ENCODE results near the gene SYDE2. TPM values are rescaled to one million over a fixed set of nuclear protein-coding genes. Genes with fewer than 3 reads are reported as not detected.

SYDE2 gene
- total and polyA plus RNA-seq, 9 of the 15 experiments (the other 6 are each of a cell fraction or from before 2014, with no cell fraction given), result 0.39 to 8.7 (median 4.5) TPM

DNA sequence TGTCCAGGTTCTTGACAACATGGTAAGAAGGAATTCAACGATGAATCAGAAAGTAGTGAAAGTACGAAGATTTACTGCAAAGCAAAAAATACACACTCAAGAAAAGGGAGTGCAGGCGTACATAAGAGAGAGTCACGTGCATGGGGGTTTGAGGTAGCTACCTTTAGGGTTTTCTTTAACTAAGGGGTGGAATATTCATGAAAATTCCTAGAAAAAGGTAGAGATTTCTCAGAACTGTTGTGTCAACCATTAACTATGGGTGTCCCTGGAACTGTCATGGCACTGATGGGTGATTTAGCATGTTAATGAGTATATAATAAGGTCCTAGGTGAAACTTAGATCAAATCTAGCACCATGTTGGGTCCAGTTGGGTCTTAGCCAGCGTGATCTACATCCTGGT lies 22.5 kb upstream of the SYDE2 start (continued):
- TF ChIP-seq CBX1 (IDR thresholded peaks at IDR 0.05; ENCODE audit: low read depth), result no peak
- no peak for TF ChIP-seq NR1H2 (CRISPR knock-in tag; IDR thresholded peaks at IDR 0.05)
- TF ChIP-seq STAT5A (IDR thresholded peaks at IDR 0.05; ENCODE audit: borderline replicate concordance, low read length), result peak; percentile 83

- Histone ChIP-seq H2AFZ (ENCODE audit: low read depth, low read length) (peak overlapping the region; percentile 49), H4K20me1 (replicated peaks; ENCODE audit: control insufficient read depth, insufficient read depth, low read length) (no peaks in the 10 kb centered on the region), H3K36me3 (ENCODE audit: control insufficient read depth, insufficient read depth, low read length) (no peaks in the 10 kb centered on the region), H3K4me3 (no peak overlapping the region), H3K27ac (ENCODE audit: extremely low read depth, low read depth, low read length) (no peak overlapping the region), H3K4me1 (replicated peaks in 1 of 2; ENCODE audit: control insufficient read depth in 2 of 2, insufficient read depth in 2 of 2, low read length in 2 of 2) (peaks cover 24 to 49% of the 10 kb centered on the region in 2 experiments), H3K9me3 (replicated peaks; ENCODE audit: control insufficient read depth, insufficient read depth, low read depth, low read length) (no peaks in the 10 kb centered on the region), H3K9me1 (ENCODE audit: control insufficient read depth, insufficient read depth, low read length) (no peaks in the 10 kb centered on the region), H3K9ac (ENCODE audit: insufficient read depth in 1 of 2, low read depth in 2 of 2, low read length in 2 of 2) (no peak overlapping the region), H3K79me2 (ENCODE audit: control insufficient read depth, insufficient read depth, low read length) (no peaks in the 10 kb centered on the region), H3K4me2 (ENCODE audit: insufficient read depth, low read length) (no peak overlapping the region), H3K27me3 (ENCODE audit: control insufficient read depth in 2 of 2, insufficient read depth in 2 of 2, low read length in 2 of 2) (no peaks in the 10 kb centered on the region)
- no peak for ATAC-seq
- FAIRE-seq, result no peak
- BruUV-seq (replicated peaks), result no TSS peak
- WGBS (ENCODE audit: insufficient coverage, low coverage, missing lambda C conversion rate), result 5% methylated on average over 7 of the region's 7 CpGs
- intact Hi-C loops (cut with micrococcal nuclease), result no loop called here
- DNase-seq (ENCODE audit: extremely low read depth in 1 of 4, low spot score in 3 of 4), result no peak
- CTCF ChIA-PET (ENCODE audit: low intra/inter-chr PET ratio), result no interaction called here
- no peak for TF ChIP-seq CBX3 (IDR thresholded peaks at IDR 0.05; ENCODE audit: borderline replicate concordance in 1 of 2, low read length in 2 of 2)
- TF ChIP-seq KAT8 (IDR thresholded peaks at IDR 0.05; ENCODE audit: low read depth), result no peak
- TF ChIP-seq ZBTB7A (IDR thresholded peaks at IDR 0.05; ENCODE audit: borderline replicate concordance, control insufficient read depth, low read depth, low read length), result no peak
- peak; percentile 6; the same call in 1 of the 2 replicates for TF ChIP-seq TEAD2 (tag; IDR thresholded peaks at IDR 0.05)
- 0 out of 4 replicates have a peak, but pooled peaks of 1 of the 2 experiments have one; percentile 18 for TF ChIP-seq UBTF (IDR thresholded peaks at IDR 0.05; ENCODE audit: borderline replicate concordance in 1 of 2, low read depth in 2 of 2, low read length in 2 of 2)
- TF ChIP-seq ILF3 (IDR thresholded peaks at IDR 0.05; ENCODE audit: borderline replicate concordance), result no peak
- no peak for TF ChIP-seq NEUROD1 (IDR thresholded peaks at IDR 0.05; ENCODE audit: borderline replicate concordance, low read depth, low read length, partially characterized antibody)
- in situ Hi-C loops (cut with MboI), result no loop called here
- POLR2A ChIA-PET, result interaction anchor here (1.4 kb wide), 1 partner anchor 19 kb away, joined by 3 read pairs; no protein-coding TSS in a partner anchor
Measured at GRCh38 chr1:85220756-85221201, 20.0 kb upstream of the SYDE2 start.
